ENCODE results near the gene BMERB1.

Gene BMERB1

GRCh38 chr16:15609286-15609649 lies 174.9 kb downstream of the BMERB1 start:
- no peak for TF ChIP-seq CTCF (conservative IDR thresholded peaks at IDR 0.05; ENCODE audit: low read depth, low read length)

DNA sequence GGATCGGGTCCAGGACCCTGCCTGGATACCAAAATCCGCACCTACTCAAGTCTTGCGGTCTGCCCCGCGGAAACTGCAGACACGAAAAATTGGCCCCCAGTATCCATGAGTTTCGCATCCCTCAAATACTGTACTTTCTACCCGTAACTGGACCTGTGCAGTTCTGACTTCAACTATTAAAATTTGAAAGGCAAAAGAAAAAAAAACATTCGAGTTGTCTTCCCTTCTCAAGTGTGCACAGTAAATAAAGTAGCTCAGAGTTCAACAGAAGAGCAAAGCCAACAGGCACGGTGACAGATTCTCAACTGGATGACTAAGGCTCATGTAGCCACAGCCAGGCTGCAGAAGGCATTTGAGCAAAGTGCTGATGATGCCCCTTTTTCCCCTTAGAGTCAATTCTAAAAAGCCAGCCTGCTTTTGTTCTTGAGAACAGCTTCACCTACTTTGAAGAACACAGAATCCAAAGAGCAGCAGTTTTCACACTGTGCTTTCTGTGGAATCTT lies 176.0 kb downstream of the BMERB1 start:
- no peak overlapping the region for H3K9ac ChIP-seq
- H3K36me3 ChIP-seq (ENCODE audit: insufficient read depth), result no peaks in the 10 kb centered on the region; the same call in 1 of the 2 replicates
- H4K20me1 ChIP-seq (ENCODE audit: insufficient read depth), result no peaks in the 10 kb centered on the region
- no peak overlapping the region for H3K27ac ChIP-seq
- no peaks in the 10 kb centered on the region; the same call in 1 of the 2 replicates for H3K27me3 ChIP-seq (ENCODE audit: insufficient read depth, low read depth)
- no peak overlapping the region for H2AFZ ChIP-seq (ENCODE audit: low read depth)
- no peaks in the 10 kb centered on the region for H3K4me1 ChIP-seq (ENCODE audit: low read depth, poor library complexity, severe bottlenecking)
- no peaks in the 10 kb centered on the region for H3K79me2 ChIP-seq (ENCODE audit: insufficient read depth, low read depth)
- no peak overlapping the region for H3K4me3 ChIP-seq (IDR thresholded peaks at IDR 0.05; ENCODE audit: insufficient read depth, low read depth, low read length)
- no peak overlapping the region for H3K4me2 ChIP-seq
- TF ChIP-seq CTCF (conservative IDR thresholded peaks at IDR 0.05; ENCODE audit: low read depth, low read length), result no peak

More at GRCh38 chr16:15609286-15609649, 174.9 kb downstream of the BMERB1 start:
- H3K27ac ChIP-seq, result no peak overlapping the region
- H3K27me3 ChIP-seq (ENCODE audit: insufficient read depth, low read depth), result no peaks in the 10 kb centered on the region
- H2AFZ ChIP-seq (ENCODE audit: low read depth), result no peak overlapping the region
- no peak overlapping the region for H3K4me2 ChIP-seq
- H3K36me3 ChIP-seq (ENCODE audit: insufficient read depth), result no peaks in the 10 kb centered on the region; the same call in 1 of the 2 replicates
- no peak overlapping the region for H3K9ac ChIP-seq
- no peaks in the 10 kb centered on the region for H3K4me1 ChIP-seq (ENCODE audit: low read depth, poor library complexity, severe bottlenecking)
- no peak overlapping the region for H3K4me3 ChIP-seq (IDR thresholded peaks at IDR 0.05; ENCODE audit: insufficient read depth, low read depth, low read length)
- H3K79me2 ChIP-seq (ENCODE audit: insufficient read depth, low read depth), result no peaks in the 10 kb centered on the region
- no peaks in the 10 kb centered on the region for H4K20me1 ChIP-seq (ENCODE audit: insufficient read depth)

- H2AFZ ChIP-seq (ENCODE audit: low read depth), result no peak overlapping the region
- H3K4me3 ChIP-seq (IDR thresholded peaks at IDR 0.05; ENCODE audit: insufficient read depth, low read depth, low read length), result no peak overlapping the region
- no peak for TF ChIP-seq CTCF (conservative IDR thresholded peaks at IDR 0.05; ENCODE audit: low read depth, low read length)
- H3K36me3 ChIP-seq (ENCODE audit: insufficient read depth), result no peaks in the 10 kb centered on the region; the same call in 1 of the 2 replicates
- H3K9ac ChIP-seq, result no peak overlapping the region
- H3K27ac ChIP-seq, result no peak overlapping the region
- no peak overlapping the region for H3K4me2 ChIP-seq
- no peaks in the 10 kb centered on the region; the same call in 1 of the 2 replicates for H3K27me3 ChIP-seq (ENCODE audit: insufficient read depth, low read depth)
- no peaks in the 10 kb centered on the region for H4K20me1 ChIP-seq (ENCODE audit: insufficient read depth)
- no peaks in the 10 kb centered on the region for H3K79me2 ChIP-seq (ENCODE audit: insufficient read depth, low read depth)
- H3K4me1 ChIP-seq (ENCODE audit: low read depth, poor library complexity, severe bottlenecking), result no peaks in the 10 kb centered on the region
Observed at GRCh38 chr16:15611610-15612009, 177.2 kb downstream of the BMERB1 start.

DNA sequence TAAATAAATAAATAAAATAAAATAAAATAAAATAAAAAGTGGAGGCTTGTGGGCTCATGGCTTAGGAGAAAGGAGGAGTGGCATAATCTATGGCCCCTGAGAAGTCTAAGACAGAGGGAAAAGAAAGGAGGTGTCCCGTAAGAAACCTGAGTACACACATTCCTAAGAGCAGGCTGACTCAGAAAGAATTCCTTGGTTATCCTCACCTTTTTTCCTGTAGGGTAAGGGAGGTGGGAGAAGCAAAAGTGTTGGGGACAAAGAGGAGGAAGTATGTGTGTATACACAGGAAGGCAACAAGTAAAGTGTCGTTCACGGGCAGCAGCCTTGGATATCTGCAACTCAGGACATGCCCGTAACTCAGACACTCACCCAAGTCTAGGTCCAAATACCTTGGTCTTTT lies 179.3 kb downstream of the BMERB1 start:
- H3K36me3 ChIP-seq (ENCODE audit: insufficient read depth), result no peaks in the 10 kb centered on the region; the same call in 1 of the 2 replicates
- no peaks in the 10 kb centered on the region; the same call in 1 of the 2 replicates for H3K27me3 ChIP-seq (ENCODE audit: insufficient read depth, low read depth)
- no peak overlapping the region for H3K4me3 ChIP-seq (IDR thresholded peaks at IDR 0.05; ENCODE audit: insufficient read depth, low read depth, low read length)
- H2AFZ ChIP-seq (ENCODE audit: low read depth), result no peak overlapping the region
- no peak overlapping the region for H3K4me2 ChIP-seq
- no peak overlapping the region for H3K27ac ChIP-seq
- no peaks in the 10 kb centered on the region for H3K4me1 ChIP-seq (ENCODE audit: low read depth, poor library complexity, severe bottlenecking)
- H4K20me1 ChIP-seq (ENCODE audit: insufficient read depth), result no peaks in the 10 kb centered on the region
- H3K79me2 ChIP-seq (ENCODE audit: insufficient read depth, low read depth), result no peaks in the 10 kb centered on the region
- no peak for TF ChIP-seq CTCF (conservative IDR thresholded peaks at IDR 0.05; ENCODE audit: low read depth, low read length)
- H3K9ac ChIP-seq, result no peak overlapping the region

All from KMS-11 (cell line).